ENCODE measurements around the gene CORO2B.

Gene CORO2B

DNA sequence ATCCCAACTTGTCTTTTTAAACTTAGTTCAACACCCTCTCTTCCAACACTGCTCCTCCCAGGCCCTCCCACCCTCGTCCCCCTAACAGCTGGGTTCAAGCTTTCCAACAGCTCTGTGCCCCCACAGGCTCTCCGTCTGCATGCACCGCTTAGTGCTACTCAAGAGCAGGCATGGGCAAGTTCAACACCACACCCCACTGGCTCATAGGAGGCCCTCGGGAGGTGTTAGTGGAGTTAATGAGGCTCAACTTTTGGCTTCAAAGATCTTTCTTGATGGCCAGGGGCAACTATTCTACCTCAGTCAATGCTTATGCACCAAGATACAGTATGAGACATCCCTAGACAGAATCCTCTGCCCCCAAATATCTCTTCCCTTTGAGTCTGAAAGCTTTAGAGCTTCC is 127.5 kb downstream of the CORO2B start:
- H3K4me3 ChIP-seq (ENCODE audit: low read depth, low read length) = no peak overlapping the region
- no peaks in the 10 kb centered on the region for H3K9me3 ChIP-seq (ENCODE audit: control insufficient read depth, insufficient read depth, low read length)
- no peaks in the 10 kb centered on the region for H3K4me1 ChIP-seq (ENCODE audit: control insufficient read depth, insufficient read depth, low read length)
- H3K27me3 ChIP-seq (ENCODE audit: control insufficient read depth, insufficient read depth, low read length) = no peaks in the 10 kb centered on the region; the same call in 1 of the 2 replicates
- H3K36me3 ChIP-seq (ENCODE audit: control insufficient read depth, insufficient read depth, low read length) = no peaks in the 10 kb centered on the region
- H3K9ac ChIP-seq (ENCODE audit: low read depth, low read length) = no peak overlapping the region
- H3K27ac ChIP-seq (ENCODE audit: low read depth, low read length) = no peak overlapping the region

DNA sequence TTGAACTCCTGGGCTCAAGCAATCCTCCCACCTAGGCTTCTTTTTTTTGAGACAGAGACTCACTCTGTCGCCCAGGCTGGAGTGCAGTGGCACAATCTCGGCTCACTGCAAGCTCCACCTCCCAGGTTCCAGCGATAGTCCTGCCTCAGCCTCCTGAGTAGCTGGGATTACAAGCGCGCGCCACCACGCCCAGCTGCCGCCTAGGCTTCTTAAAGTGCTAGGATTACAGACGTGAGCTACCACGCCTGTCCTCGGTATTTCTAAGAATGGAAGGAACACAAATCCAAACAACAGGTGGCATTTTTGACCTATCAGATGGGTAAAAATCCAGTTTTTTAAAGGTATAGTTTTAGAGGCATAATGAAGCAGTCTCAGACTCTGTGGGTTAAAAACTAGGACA is 128.1 kb downstream of the CORO2B start:
- no peak overlapping the region for H3K9ac ChIP-seq (ENCODE audit: low read depth, low read length)
- H3K27me3 ChIP-seq (ENCODE audit: control insufficient read depth, insufficient read depth, low read length) = no peaks in the 10 kb centered on the region; the same call in 1 of the 2 replicates
- H3K4me3 ChIP-seq (ENCODE audit: low read depth, low read length) = no peak overlapping the region
- no peaks in the 10 kb centered on the region for H3K4me1 ChIP-seq (ENCODE audit: control insufficient read depth, insufficient read depth, low read length)
- H3K27ac ChIP-seq (ENCODE audit: low read depth, low read length) = no peak overlapping the region
- H3K36me3 ChIP-seq (ENCODE audit: control insufficient read depth, insufficient read depth, low read length) = no peaks in the 10 kb centered on the region
- H3K9me3 ChIP-seq (ENCODE audit: control insufficient read depth, insufficient read depth, low read length) = no peaks in the 10 kb centered on the region

DNA sequence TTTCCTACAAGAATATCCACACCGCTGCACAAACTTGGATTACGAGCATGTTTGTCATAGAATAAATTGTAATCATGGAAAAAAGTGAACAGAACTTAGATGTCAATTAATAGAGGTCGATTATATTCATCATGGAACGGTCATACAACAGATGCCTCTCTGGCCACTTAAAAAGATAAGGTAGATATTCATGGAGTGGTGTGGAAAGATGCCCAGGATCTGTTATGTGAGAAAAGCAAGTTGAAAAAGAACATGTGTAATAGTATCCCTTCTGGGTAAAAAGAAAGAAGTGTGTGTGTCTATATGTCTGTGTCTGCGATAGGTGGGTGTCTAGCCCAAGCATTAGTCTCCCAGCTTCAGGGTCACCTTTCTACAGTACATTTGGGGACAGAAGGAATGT is 128.6 kb downstream of the CORO2B start:
- Histone ChIP-seq H3K27me3 (ENCODE audit: control insufficient read depth, insufficient read depth, low read length) (no peaks in the 10 kb centered on the region; the same call in 1 of the 2 replicates), H3K4me1 (ENCODE audit: control insufficient read depth, insufficient read depth, low read length) (no peaks in the 10 kb centered on the region), H3K4me3 (ENCODE audit: low read depth, low read length) (no peak overlapping the region), H3K9me3 (ENCODE audit: control insufficient read depth, insufficient read depth, low read length) (no peaks in the 10 kb centered on the region), H3K9ac (ENCODE audit: low read depth, low read length) (no peak overlapping the region), H3K36me3 (ENCODE audit: control insufficient read depth, insufficient read depth, low read length) (no peaks in the 10 kb centered on the region), H3K27ac (ENCODE audit: low read depth, low read length) (no peak overlapping the region)

DNA sequence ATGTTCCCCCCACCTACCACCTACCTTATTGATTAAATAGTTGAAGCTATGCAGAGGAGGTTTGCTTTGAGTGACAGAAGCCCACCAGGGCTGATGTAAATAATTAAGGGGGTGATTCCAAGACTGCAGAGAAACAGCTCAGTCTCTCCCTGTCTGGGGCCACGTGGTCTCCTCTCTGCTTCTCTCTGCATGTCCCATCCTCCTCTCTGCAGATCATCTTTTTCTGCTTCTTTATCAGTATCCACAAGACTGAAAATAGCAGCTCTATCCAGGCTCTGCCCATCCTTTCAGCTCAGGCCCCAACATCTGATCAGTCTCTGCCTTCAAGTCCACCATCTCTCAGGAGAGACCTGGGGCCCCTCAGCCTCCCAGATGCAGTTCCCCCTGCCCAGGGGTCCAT is 131.1 kb downstream of the CORO2B start:
- Histone ChIP-seq H3K27me3 (ENCODE audit: control insufficient read depth, insufficient read depth, low read length) (no peaks in the 10 kb centered on the region; the same call in 1 of the 2 replicates), H3K27ac (ENCODE audit: low read depth, low read length) (no peak overlapping the region), H3K9me3 (ENCODE audit: control insufficient read depth, insufficient read depth, low read length) (no peaks in the 10 kb centered on the region), H3K4me3 (ENCODE audit: low read depth, low read length) (no peak overlapping the region), H3K36me3 (ENCODE audit: control insufficient read depth, insufficient read depth, low read length) (no peaks in the 10 kb centered on the region), H3K4me1 (ENCODE audit: control insufficient read depth, insufficient read depth, low read length) (no peaks in the 10 kb centered on the region), H3K9ac (ENCODE audit: low read depth, low read length) (no peak overlapping the region)

DNA sequence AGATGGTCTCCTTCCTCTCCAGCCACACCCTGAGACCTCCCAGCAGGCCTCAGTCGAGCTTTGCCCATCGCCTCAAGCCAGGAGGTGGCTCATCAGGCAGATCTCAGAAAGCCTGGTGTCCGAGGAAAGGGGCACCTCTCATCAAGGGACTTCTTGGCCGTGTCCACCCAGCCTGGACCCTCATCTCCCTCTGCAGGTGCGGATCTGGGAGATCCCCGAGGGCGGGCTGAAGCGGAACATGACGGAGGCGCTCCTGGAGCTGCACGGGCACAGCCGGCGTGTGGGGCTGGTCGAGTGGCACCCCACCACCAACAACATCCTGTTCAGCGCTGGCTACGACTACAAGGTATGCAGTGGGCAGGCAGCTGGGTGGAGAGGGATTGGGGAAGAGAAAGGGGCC is 131.7 kb downstream of the CORO2B start:
- Histone ChIP-seq H3K4me1 (ENCODE audit: control insufficient read depth, insufficient read depth, low read length) (no peaks in the 10 kb centered on the region), H3K9me3 (ENCODE audit: control insufficient read depth, insufficient read depth, low read length) (no peaks in the 10 kb centered on the region), H3K4me3 (ENCODE audit: low read depth, low read length) (no peak overlapping the region), H3K9ac (ENCODE audit: low read depth, low read length) (no peak overlapping the region), H3K27me3 (ENCODE audit: control insufficient read depth, insufficient read depth, low read length) (no peaks in the 10 kb centered on the region; the same call in 1 of the 2 replicates), H3K27ac (ENCODE audit: low read depth, low read length) (no peak overlapping the region), H3K36me3 (ENCODE audit: control insufficient read depth, insufficient read depth, low read length) (no peaks in the 10 kb centered on the region)

DNA sequence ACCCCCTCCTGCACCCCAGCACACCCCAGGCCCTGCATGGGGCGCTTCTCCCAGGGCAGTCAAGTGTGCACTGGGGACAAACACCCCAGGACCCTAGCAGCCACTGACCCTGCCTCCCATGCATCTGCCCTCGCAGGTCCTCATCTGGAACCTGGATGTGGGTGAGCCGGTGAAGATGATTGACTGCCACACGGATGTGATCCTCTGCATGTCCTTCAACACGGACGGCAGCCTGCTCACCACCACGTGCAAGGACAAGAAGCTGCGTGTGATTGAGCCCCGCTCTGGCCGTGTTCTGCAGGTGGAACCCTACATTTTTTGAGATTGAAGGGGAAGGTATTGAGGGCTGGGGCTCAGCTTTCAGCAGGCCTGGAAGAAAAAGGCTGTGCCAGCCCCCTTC is 132.6 kb downstream of the CORO2B start:
- no peaks in the 10 kb centered on the region; the same call in 1 of the 2 replicates for H3K27me3 ChIP-seq (ENCODE audit: control insufficient read depth, insufficient read depth, low read length)
- H3K36me3 ChIP-seq (ENCODE audit: control insufficient read depth, insufficient read depth, low read length) = no peaks in the 10 kb centered on the region
- H3K9me3 ChIP-seq (ENCODE audit: control insufficient read depth, insufficient read depth, low read length) = no peaks in the 10 kb centered on the region
- no peak overlapping the region for H3K4me3 ChIP-seq (ENCODE audit: low read depth, low read length)
- no peak overlapping the region for H3K27ac ChIP-seq (ENCODE audit: low read depth, low read length)
- H3K4me1 ChIP-seq (ENCODE audit: control insufficient read depth, insufficient read depth, low read length) = no peaks in the 10 kb centered on the region
- H3K9ac ChIP-seq (ENCODE audit: low read depth, low read length) = no peak overlapping the region

DNA sequence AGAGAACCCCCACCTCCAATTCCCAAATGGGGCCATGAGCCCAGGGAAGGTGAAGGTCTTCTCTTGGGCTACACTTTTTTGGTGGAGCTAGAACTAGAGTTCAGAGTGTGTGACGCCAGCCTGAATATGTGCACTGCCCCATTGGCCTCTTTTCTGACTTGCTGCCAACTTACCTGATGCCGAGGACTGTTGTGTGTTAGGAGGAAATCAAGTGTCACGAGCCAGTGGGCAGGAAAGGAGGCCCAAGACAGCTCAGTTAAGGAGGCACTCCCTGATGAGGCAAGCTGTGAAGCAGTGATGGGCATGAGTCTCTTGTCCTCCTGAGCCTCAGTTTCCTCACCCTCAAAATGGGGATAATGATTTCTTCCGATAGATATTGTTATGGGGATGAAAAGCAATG is 134.1 kb downstream of the CORO2B start:
- no peaks in the 10 kb centered on the region for H3K36me3 ChIP-seq (ENCODE audit: control insufficient read depth, insufficient read depth, low read length)
- no peaks in the 10 kb centered on the region for H3K9me3 ChIP-seq (ENCODE audit: control insufficient read depth, insufficient read depth, low read length)
- H3K27me3 ChIP-seq (ENCODE audit: control insufficient read depth, insufficient read depth, low read length) = no peaks in the 10 kb centered on the region
- H3K9ac ChIP-seq (ENCODE audit: low read depth, low read length) = no peak overlapping the region
- H3K4me1 ChIP-seq (ENCODE audit: control insufficient read depth, insufficient read depth, low read length) = no peaks in the 10 kb centered on the region
- no peak overlapping the region for H3K27ac ChIP-seq (ENCODE audit: low read depth, low read length)
- no peak overlapping the region for H3K4me3 ChIP-seq (ENCODE audit: low read depth, low read length)

DNA sequence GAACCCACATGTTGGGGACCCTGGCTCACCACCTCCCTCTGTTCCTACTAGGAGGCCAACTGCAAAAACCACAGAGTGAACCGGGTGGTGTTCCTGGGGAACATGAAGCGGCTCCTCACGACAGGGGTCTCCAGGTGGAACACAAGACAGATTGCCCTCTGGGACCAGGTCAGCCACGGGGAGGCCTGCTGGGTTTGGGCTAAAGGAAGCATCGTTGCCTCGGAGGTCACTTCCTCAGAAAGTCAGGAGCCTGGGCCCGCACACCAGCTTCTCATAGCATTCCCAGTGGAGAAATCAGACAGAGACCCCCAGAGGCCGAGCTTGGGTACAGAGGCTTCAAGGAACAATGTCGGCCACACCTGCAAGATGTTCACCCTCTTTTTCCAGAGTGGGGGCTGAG is 135.1 kb downstream of the CORO2B start:
- H3K27ac ChIP-seq (ENCODE audit: low read depth, low read length) = no peak overlapping the region
- H3K9ac ChIP-seq (ENCODE audit: low read depth, low read length) = no peak overlapping the region
- no peaks in the 10 kb centered on the region for H3K36me3 ChIP-seq (ENCODE audit: control insufficient read depth, insufficient read depth, low read length)
- no peak overlapping the region for H3K4me3 ChIP-seq (ENCODE audit: low read depth, low read length)
- H3K4me1 ChIP-seq (ENCODE audit: control insufficient read depth, insufficient read depth, low read length) = no peaks in the 10 kb centered on the region
- no peaks in the 10 kb centered on the region for H3K9me3 ChIP-seq (ENCODE audit: control insufficient read depth, insufficient read depth, low read length)
- H3K27me3 ChIP-seq (ENCODE audit: control insufficient read depth, insufficient read depth, low read length) = no peaks in the 10 kb centered on the region

DNA sequence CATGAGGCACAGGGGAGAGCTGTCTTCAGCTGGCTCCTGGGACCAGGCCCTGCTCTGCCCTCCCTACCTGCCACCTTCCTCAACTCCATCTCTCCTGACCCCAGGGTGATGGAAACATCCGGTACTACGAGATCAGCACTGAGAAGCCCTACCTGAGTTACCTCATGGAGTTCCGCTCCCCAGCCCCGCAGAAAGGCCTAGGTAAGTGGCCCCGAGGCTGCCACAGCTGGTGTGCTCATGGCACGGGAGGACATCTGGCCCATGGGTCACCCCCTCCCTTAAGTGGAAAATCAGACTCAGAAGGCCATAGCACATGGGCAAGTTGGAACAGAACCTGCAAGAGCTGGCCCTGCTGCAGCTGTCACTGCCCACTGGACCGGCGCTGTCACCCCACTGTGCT is 136.3 kb downstream of the CORO2B start:
- no peak overlapping the region for H3K4me3 ChIP-seq (ENCODE audit: low read depth, low read length)

DNA sequence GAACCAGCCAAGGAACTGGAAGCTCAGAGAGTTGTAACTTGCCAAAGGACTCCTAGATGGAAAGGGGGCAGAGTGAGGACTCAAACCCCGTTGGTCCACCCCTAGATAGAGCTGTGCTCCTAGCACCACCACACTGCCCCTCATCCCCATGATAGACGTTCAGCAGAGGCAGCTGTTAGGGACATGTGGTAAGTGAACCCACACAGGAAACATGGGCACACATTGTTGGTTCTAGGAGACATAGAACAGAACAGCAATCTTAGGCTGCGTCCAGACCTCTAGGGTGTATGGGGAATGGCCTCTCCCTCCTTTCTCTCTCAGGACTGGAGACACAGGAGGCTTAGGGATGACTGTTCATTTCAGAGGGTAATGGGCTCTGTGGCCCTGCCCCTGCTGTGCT is 139.2 kb downstream of the CORO2B start:
- Histone ChIP-seq H3K4me3 (ENCODE audit: low read depth, low read length) (no peak overlapping the region), H3K36me3 (ENCODE audit: control insufficient read depth, insufficient read depth, low read length) (no peaks in the 10 kb centered on the region), H3K27ac (ENCODE audit: low read depth, low read length) (no peak overlapping the region), H3K4me1 (ENCODE audit: control insufficient read depth, insufficient read depth, low read length) (no peaks in the 10 kb centered on the region), H3K9ac (ENCODE audit: low read depth, low read length) (no peak overlapping the region), H3K27me3 (ENCODE audit: control insufficient read depth, insufficient read depth, low read length) (no peaks in the 10 kb centered on the region), H3K9me3 (ENCODE audit: control insufficient read depth, insufficient read depth, low read length) (no peaks in the 10 kb centered on the region)

More for the DNA sequence above, 136.3 kb downstream of the CORO2B start:
- no peak overlapping the region for H3K27ac ChIP-seq (ENCODE audit: low read depth, low read length)
- no peaks in the 10 kb centered on the region for H3K4me1 ChIP-seq (ENCODE audit: control insufficient read depth, insufficient read depth, low read length)
- no peak overlapping the region for H3K9ac ChIP-seq (ENCODE audit: low read depth, low read length)
- H3K27me3 ChIP-seq (ENCODE audit: control insufficient read depth, insufficient read depth, low read length) = no peaks in the 10 kb centered on the region
- no peaks in the 10 kb centered on the region for H3K9me3 ChIP-seq (ENCODE audit: control insufficient read depth, insufficient read depth, low read length)
- no peaks in the 10 kb centered on the region for H3K36me3 ChIP-seq (ENCODE audit: control insufficient read depth, insufficient read depth, low read length)

DNA sequence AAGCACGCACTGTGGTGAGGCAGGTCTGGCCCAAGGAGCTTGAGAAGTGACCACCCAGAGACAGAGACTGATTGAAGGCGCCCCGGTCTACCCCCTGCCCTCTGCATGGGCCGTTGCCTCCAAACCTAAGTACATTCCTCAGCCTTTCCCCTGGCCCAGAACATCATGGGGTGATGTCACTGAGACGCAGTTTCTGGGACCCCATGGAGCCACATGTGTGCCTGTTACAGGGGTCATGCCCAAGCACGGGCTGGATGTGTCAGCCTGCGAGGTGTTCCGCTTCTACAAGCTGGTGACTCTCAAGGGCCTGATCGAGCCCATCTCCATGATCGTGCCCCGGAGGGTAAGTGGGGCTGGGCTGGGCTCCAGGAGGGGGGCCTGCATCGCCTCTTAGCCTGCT is 139.7 kb downstream of the CORO2B start:
- Histone ChIP-seq H3K9ac (ENCODE audit: low read depth, low read length) (no peak overlapping the region), H3K27ac (ENCODE audit: low read depth, low read length) (no peak overlapping the region), H3K4me1 (ENCODE audit: control insufficient read depth, insufficient read depth, low read length) (no peaks in the 10 kb centered on the region), H3K4me3 (ENCODE audit: low read depth, low read length) (no peak overlapping the region), H3K27me3 (ENCODE audit: control insufficient read depth, insufficient read depth, low read length) (no peaks in the 10 kb centered on the region), H3K9me3 (ENCODE audit: control insufficient read depth, insufficient read depth, low read length) (no peaks in the 10 kb centered on the region), H3K36me3 (ENCODE audit: control insufficient read depth, insufficient read depth, low read length) (no peaks in the 10 kb centered on the region)

DNA sequence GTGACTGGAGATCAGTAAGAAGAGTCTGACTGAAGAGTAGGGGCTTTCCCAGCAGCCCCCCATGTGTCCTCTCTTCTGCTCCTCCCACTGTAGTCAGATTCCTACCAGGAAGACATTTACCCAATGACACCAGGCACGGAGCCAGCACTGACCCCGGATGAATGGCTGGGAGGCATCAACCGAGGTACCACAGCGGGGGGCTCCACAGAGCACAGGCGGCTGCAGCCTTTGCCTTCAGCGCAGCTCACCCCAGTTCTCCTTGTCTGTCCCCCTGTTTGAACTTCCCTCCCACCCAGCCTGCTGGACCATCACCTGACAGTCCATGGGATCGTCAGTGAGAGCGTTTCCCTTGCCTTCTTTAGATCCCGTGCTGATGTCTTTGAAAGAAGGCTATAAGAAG is 140.3 kb downstream of the CORO2B start:
- Histone ChIP-seq H3K27ac (ENCODE audit: low read depth, low read length) (no peak overlapping the region), H3K4me1 (ENCODE audit: control insufficient read depth, insufficient read depth, low read length) (no peaks in the 10 kb centered on the region), H3K36me3 (ENCODE audit: control insufficient read depth, insufficient read depth, low read length) (no peaks in the 10 kb centered on the region), H3K27me3 (ENCODE audit: control insufficient read depth, insufficient read depth, low read length) (no peaks in the 10 kb centered on the region), H3K9me3 (ENCODE audit: control insufficient read depth, insufficient read depth, low read length) (no peaks in the 10 kb centered on the region), H3K4me3 (ENCODE audit: low read depth, low read length) (no peak overlapping the region), H3K9ac (ENCODE audit: low read depth, low read length) (no peak overlapping the region)

Measured in HUES48 (cell line).